ENCODE data around the gene PBRM1.

The PBRM1 gene

DNA sequence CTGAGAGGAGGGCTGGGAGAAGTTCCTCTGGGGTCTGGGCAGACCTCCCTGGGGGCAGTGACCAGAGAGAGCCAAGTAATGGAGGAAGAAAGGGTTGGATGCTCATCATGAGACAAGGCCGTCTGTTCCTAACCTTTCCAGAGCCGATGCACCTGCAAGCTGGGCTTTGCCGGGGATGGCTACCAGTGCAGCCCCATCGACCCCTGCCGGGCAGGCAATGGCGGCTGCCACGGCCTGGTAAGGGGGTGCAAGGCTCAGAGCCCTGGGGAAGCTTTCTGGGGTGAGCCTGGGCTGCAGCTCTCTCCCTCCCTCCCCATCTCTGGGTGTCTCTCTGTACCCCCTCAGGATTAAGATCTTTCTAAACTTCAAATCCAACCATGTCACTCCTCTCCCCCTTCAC lies 174.2 kb downstream of the PBRM1 start:
- DNase-seq (ENCODE audit: low spot score): no peak

DNA sequence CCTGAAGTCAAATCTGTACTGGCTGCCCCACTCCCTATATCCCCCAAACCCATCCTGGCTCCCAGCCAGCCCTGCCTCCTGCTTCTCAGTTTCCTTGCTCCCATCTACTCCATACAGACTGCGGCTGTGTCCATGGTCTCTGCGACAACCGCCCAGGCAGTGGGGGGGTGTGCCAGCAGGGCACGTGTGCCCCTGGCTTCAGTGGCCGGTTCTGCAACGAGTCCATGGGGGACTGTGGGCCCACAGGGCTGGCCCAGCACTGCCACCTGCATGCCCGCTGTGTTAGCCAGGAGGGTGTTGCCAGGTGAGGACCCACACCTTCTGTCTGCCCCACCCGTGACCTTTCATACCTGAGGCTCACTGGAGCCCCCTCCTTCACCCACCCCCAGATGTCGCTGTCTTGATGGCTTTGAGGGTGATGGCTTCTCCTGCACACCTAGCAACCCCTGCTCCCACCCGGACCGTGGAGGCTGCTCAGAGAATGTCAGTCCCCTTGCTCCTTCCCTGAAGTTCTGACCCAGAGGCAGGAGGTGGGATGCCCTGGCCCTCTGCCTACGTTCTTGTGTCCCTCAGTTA lies 175.9 kb downstream of the PBRM1 start:
- DNase-seq (ENCODE audit: low spot score): no peak

DNA sequence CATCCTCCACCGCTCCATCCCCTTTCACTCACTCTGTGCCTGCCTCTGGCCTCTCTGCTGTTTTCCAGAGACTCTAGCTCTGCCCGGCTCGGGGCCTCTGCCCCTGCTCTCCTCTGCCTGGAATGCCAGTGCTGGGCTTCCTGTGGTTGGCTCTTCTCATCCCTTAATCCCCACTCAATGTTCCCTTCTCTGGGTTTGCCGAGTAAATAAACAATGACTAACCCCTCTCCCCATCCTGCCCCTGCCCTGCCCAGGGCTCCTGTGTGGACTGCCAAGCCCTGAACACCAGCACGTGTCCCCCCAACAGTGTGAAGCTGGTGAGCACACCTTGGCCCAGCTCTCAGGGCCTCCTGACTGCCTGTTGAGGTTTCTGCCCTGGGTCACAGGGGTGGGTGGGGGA lies 178.4 kb downstream of the PBRM1 start:
- no peak for DNase-seq (ENCODE audit: low spot score)

DNA sequence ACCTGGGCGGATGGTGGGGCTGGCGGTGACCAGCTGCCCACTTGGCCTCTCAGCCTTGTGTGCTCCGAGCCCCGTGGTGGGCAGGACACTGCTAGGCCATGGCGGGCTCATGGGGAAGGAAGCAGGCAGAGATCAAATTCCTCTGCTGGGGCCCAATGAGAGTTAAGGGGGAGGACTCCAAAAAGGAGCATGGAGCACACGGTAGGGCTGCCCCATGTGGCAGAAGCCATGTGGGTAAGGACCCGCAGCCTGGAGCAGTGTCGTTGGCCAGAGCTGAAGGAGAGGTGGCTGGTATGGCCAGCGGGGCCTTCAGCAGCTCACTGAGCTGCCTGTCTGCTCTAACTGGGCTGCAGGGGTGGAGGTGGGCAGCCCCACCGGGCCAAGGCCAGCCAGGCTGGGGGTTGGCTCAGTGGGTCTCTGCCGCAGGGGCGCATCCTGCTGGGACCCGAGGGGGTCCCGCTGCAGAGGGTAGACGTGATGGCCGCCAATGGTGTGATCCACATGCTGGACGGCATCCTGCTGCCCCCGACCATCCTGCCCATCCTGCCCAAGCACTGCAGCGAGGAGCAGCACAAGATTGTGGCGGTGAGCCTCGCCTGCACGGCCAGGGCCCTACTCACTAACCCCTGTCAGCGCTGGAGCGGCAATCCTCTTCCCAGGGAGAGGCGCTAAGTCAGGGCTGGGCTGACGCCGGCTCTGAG lies 179.3 kb downstream of the PBRM1 start:
- DNase-seq (ENCODE audit: low spot score): no peak

DNA sequence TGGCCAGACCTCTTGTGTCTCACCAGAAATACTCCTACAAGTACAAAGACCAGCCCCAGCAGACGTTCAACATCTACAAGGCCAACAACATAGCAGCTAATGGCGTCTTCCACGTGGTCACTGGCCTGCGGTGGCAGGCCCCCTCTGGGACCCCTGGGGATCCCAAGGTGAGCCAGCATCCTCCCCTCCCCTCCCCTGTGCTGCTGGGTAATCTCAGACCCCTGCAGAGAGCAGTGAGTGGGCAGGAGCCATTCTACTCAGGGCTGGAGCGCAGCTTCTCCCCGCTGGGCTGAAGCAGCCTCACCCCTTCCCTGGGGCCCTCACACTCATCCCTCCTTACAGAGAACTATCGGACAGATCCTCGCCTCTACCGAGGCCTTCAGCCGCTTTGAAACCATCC lies 180.7 kb downstream of the PBRM1 start:
- no peak for DNase-seq (ENCODE audit: low spot score)

DNA sequence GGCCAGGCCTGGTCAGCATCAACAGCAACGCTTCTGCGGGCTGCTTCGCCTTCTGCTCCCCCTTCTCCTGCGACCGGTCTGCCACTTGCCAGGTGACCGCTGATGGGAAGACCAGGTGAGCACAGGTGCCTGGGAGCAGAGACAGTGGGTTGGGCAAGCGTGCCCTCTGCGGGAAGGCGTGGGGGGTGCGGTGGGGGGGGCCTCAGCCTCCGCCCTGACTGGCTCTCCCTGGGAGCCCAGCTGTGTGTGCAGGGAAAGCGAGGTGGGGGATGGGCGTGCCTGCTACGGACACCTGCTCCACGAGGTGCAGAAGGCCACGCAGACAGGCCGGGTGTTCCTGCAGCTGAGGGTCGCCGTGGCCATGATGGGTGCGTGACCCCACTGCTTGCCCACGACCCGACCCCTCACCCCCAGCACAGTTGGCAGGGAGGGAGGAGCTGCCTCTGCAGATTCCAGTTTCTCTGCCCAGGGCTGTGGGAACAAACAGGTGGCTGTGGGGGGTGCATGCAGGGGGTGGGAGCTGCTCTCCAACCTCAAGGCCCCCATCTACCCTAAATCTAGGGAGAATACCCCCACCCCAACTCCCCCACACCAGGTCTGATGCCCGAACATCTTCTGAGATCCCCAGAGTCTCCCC lies 181.8 kb downstream of the PBRM1 start:
- no peak for DNase-seq (ENCODE audit: low spot score)

DNA sequence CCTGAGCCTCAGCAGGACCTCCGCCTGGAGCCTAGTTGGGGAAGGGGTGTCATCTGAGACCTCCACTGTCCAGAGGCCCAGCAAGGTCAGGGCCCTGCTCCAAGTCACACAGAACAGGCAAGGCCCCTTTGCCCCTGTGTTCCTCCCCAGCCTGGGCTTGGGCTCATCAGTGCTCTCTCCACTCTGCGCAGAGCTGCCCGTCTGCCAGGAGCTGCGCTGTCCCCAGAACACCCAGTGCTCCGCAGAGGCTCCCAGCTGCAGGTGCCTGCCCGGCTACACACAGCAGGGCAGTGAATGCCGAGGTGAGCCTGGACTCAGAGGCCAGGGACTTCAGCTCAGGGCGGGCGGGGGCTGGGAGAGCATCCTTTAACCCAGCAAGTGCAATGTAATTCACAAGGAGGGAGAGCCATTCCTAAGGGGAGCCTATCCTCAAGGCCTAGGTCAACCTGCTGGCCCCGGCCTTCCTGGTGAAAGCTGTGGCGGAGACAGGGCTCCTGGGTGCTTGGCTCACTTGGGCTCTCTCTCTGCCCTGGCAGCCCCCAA lies 182.8 kb downstream of the PBRM1 start:
- DNase-seq (ENCODE audit: low spot score): peak; percentile 29

DNA sequence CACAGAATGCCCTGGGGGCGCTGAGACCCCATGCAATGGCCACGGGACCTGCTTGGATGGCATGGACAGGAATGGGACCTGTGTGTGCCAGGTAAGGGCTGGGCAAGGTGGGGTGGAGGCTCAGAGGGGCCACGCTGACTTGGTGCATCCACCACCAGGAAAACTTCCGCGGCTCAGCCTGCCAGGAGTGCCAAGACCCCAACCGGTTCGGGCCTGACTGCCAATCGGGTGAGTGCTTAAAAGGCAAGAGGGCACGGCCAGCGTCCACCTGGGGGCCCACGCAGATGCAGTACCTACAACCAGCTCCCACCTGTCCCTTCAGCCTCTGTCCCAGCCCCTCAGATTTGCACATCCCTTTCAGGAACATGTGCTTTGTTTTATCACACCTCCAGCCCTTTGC lies 183.7 kb downstream of the PBRM1 start:
- DNase-seq (ENCODE audit: low spot score): no peak

DNA sequence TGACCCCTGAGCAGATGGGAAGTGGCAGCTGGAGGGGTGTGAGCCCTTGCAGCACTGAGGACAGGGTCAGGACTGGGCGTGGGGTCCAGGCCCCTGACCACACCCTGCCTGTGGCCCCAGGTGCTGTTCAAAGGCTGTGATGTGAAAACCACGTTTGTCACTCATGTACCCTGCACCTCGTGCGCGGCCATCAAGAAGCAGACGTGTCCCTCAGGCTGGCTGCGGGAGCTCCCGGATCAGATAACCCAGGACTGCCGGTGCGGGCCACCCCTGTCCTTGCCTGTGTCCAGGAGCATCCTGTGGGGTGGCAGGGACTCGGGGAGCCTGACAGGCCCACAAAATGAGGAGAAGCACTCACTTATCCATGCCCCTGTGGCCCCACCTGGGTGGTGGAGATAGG lies 184.7 kb downstream of the PBRM1 start:
- DNase-seq (ENCODE audit: low spot score): no peak

DNA sequence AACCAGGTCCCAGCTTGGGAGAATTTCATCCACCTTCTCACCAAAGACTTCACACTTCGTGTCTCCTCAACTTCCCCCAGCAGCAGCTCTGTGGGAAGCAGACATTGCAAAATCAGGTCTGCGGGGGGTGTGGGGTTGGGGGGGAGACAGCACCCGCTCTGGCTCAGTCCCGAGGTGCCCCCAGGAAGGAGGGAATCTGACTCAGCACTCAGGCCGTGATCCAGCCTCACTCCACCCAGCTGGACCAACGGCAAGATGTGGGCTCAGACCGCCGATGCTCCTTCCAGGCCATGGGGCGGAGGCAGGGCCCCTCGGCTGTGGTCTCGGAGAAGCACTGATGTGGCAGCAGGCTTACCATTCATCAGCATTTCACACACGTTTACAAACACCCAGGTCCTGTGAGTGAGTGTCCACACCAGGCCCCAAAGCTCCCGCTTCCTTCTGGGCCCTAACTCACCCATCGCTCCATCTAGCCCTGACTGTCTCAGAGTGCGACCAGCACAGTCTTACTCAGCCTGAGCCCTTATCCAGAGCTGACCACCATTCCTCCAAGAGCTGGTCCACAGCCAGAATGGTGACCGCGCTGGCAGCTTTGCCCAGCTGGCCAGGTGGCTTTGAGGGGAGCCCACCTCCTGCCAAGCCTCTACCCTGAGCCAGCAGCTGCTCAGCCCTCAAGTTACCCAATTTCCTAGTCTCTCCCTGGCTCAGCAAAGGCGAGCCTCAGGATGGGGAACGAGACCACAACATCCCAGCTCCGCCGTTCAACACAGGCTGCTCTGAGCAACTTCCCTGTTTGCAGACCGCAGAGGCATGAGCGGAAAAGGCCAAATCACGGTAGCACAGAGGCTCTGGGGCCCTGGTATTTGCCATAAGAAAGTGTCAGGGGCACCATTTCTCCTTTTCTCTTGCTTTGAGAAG lies 187.3 kb downstream of the PBRM1 start:
- no peak for DNase-seq (ENCODE audit: low spot score)

DNA sequence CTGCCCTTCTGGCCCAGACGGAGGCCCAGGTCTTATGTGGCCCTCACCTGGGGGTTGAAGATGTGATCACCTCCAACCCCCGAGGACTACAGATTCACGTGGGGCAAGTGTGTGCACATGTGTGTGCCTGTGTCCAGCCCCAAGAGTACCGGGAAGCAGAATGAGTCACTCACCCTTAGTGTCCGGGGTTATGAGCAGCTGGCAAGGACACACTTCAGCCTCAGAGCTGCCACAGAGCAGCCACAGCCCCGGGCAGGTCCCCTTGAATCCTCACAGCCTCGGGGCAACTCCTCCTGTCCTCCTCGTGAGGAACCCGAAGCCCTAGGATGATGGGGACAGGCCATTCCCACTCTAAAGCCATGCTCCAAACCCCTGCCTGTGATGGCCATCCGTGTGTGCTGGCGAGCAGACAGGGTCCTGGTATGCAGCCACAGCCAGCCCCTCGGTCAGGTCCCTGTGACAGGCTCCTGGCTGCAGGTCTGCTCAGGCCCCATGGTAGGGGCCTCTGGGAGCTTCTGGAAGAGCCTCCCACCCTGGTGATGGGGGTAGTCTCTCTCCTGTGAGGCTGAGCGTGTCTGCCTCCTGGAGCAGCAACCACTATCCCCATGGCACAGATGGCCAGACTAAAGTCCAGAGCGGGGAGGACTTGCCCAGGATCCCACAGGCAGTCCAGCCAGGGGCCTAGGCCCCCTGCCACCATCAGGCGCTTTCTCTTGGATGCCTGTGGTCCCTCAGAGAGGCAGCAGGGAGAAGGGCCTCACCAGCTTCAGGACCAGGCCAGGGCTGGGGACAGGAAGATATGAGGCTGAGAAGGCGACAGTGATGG lies 189.7 kb downstream of the PBRM1 start:
- no peak for DNase-seq (ENCODE audit: low spot score)

Small RNAs within 50 kb of the gene (small RNA-seq; reads per million reads assigned to genes)
- gene AC006254.2: 0 reads per million in 2 experiments
- gene RF00569: 371 to 7,135 reads per million in 2 experiments
- gene RF01183: 0 reads per million in 2 experiments
- gene RNU6-856P: 0 reads per million in 2 experiments
- 0 reads per million in 2 experiments for gene RNU6ATAC16P
- gene SNORD19: 0.35 to 2.2 reads per million in 2 experiments
- gene SNORD19B: 0 reads per million in 2 experiments
- 83.6 to 5,271 reads per million in 2 experiments for gene SNORD69

Measured in SK-N-DZ (cell line).